Activated gamma-delta T cell treated with Interleukin-2 at 50 U/mL for 16 hours (primary cell): ENCODE data around the gene SOD2.
"Not testable (repeated sequence)": the region's sequence is repeated elsewhere in the genome, so short reads cannot be mapped to it uniquely, and the experiment has no call there.

ENCODE experiments used
- DNase-seq: peaks from one replicate; pipeline ENCODE4 v3.0.0-alpha.2; 2020

SOD2 gene

DNA sequence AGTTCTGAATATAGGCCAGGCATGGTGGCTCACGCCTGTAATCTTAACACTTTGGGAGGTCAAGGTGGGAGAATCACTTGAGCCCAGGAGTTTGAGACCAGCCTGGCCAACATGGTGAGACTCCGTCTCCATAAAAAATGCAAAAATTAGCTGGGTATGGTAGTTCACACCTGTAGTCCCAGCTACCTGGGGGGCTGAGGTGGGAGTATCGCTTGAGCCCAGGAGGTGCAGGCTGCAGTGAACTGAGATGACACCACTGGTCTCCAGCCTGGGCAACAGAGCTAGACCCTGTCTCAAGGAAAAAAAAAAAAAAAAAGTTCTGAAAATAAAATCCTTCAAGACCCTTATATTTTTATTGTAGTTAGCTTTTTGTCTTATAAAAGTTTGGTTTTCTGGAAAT, 22.6 kb upstream of the SOD2 start:
- DNase-seq, result no peak

DNA sequence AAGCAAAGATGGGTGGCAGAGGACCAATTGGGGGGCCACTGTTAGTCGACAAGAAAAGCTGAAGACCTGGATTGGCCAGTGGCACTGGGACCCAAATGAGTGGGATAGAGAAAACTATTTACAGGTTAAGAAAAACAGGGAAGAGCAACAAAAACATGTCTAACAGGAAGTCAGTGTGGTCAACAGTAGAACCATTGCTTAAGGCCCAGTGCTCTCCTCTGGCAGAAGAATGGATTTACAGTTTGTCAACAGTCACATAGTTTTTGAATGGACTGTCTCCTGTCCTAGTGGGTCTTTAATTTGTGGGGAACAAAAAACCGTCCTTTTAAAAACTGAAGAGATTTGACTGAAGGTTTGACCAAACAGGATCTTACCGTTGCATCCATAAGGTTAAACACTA, 22.1 kb upstream of the SOD2 start:
- no peak for DNase-seq

DNA sequence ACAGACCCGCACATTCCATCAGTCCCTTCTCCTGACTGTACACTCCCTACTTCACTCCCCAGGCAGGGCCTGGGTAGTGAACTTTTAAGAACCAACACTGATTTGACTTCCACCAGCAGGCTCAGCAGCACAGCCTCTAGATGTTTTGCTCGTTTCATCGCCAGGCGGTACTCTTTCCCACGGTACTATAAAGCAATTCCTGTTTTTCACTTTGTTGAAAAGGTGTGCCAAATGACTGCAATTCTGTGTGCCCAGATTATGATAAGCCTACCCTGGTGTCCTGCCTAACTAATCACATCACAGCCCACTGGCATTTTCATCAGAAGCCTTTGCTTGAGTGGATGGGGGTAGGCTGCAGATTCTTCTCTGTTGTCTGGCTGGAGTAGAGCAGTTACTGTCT, 21.4 kb upstream of the SOD2 start:
- no peak for DNase-seq

DNA sequence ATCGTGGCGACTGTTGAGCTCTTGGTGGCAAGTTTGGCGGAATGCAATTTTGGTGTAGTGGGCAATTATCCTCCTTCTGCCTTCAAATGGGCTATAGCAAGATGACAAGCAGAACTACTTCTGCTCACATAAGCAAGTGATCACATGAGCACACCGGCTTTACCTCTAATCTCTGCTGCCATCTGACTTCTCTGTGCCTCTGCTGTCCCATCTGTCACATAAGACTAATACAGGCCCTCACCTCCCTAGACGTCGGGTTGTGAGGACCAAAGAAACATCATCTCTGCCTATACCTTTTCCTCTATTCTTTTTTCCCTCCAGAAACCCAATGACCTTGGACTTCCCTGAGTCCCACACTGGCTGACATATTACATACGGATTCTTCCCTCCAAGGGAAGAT, 20.9 kb upstream of the SOD2 start:
- DNase-seq, result no peak

DNA sequence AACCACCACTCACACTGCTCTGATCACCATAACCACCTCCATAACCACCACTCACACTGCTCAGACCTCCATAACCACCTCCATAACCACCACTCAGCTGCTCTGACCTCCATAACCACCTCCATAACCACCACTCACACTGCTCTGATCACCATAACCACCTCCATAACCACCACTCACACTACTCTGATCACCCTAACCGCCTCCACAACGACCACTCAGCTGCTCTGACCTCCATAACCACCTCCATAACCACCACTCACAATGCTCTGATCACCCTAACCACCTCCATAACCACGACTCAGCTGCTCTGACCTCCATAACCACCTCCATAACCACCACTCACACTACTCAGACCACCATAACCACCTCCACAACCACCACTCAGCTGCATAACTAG, 19.3 kb upstream of the SOD2 start:
- DNase-seq, result not testable (repeated sequence)

DNA sequence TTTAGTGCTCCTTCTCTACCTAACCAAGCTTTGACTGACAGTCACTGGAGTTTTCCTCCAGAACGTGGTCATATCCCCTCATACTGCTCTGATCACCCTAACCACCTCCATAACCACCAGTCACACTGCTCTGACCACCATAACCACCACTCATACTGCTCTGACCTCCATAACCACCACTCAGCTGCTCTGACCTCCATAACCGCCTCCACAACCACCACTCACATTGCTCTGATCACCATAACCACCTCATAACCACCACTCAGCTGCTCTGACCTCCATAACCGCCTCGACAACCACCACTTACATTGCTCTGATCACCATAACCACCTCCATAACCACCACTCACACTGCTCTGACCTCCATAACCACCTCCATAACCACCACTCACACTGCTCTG, 17.6 kb upstream of the SOD2 start:
- not testable (repeated sequence) for DNase-seq

DNA sequence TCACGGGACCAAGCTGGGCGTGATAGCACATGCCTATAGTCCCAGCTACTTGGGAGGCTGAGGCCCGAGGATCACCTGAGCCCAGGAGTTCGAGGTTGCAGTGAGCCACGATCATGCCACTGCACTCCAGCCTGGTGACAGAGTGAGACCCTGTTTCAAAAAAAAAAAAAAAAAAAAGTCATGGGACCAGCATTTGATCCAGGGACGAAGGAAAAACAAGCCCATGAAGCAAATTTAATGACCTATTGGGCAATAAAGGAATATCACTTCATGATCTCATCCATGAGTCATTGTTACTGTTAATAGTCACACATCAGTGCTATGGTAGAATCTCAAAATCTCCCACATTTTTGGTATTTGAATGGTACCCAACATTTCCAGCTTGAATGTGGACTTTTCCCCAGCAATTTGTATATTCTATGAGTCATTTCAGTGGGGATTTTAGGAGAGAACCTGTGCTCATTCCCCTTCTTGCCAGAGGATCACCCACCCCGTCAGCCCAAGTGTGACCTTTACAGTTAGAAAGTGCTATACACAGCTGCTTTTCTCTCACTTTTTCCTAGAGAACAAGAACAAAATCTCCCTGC, 8.5 kb upstream of the SOD2 start:
- no peak for DNase-seq

DNA sequence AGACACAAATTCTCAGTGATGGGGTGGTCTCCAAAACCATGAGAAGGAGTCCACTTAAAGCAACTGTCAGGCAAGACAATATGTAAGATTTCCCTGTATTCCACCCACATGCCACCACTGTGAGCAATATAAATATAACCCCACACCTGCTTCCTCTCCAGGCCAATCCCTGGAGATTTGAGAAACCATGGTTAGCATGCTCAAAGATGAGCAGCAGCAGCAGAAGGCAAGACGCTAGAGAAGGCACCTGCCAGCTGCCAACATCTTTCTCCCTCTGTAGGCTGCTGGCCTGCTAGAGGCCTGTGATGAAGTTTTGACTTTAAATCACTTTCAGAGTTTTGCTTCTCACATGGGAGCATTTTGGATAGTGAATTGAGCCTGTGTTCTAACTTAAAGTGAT, 7.9 kb upstream of the SOD2 start:
- DNase-seq, result no peak

DNA sequence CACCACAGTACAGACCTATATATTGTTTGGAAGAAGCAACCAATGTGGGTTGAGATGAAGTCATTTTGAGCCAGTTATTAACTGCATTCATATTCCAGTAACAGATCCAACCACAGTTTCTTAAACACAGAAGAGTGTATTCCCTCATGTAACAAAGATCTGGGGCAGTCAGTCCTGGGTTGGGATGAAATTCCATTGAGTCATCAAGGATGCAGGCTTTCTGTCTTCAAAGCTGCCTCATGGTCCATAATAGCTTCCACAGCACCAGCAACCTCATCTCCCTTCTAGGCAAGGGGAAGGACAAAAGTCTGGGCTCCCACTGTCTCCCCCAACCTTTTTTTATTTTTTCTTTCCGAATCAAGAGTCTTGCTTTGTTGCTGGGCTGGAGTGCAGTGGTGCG, 2.9 kb upstream of the SOD2 start:
- no peak for DNase-seq

DNA sequence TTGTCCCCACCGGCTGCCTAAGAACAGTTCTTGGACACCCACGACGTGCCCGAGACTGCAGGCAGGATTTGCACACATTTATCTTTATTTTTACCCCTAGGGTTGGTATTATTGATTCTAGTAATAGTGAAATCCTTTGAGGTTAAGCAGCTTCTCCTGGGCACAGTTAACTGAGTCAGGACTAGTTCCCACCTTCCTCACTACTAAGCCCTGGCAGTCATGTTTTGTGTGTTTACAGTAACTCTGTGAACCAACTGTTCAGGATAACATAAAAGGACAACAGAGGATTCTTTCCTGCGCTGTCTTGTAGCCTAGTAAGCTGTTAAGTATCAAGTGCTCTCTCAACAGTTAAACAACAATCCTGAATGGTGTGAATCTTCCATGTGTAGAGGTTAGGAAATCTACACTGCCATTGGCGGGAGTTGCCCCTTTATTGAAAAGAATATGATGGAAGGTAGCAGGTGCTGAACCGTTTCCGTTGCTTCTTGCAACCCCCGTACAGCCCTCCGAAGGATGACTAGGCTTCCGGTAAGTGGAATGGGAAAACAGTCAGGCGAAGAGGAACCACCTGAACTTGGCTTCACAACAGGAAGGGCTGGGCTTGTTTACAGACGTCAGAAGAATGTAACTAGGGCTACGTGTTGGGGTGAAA, 979 bp upstream of the SOD2 start:
- peak; percentile 11 for DNase-seq

DNA sequence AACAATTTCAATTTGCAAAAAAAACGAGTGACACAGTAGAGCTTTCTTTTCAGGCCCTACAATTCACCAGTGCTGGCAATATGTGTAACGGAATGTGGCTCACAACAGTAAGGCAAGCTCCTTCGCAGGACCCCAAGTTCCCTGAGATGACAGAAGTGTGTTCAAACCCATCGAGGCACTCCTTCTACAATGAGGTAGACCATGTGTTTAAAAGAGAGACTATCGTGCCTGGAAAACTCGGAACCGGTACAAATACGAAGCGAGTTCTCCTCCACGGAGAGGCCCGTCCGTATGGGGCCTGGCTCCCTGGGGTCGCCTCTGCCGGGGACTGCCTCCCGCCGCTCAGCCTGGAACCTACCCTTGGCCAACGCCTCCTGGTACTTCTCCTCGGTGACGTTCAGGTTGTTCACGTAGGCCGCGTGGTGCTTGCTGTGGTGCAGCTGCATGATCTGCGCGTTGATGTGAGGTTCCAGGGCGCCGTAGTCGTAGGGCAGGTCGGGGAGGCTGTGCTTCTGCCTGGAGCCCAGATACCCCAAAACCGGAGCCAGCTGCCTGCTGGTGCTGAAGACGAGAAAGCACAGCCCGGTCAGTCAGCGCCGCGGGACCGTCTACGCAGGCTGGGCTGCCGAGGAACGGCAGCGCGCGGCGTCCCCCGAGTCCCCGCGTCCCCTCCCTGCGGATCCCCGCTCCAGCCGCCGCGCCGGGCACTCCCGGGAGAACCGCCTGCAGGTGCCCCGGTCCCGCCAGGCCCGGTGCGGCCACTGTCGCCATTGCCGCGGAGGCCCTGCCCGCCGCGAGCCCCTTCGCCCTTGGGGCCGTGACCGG, 526 bp downstream of the SOD2 start:
- peak; percentile 45 for DNase-seq

DNA sequence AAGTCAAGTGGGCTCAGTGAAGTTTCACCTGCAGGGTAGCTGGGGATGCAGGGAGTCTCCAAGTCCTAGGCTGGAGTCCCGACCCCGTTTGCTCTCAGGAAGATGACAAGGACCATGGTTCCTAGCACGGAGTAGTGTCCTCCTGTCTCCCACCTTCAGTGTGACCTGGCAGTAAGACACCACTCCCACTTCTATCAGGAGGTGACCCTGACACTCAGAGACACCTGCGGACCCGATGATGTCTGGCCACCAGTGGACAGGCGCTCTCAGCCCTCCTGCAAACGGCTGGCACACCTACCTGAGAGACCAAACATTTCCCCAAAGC, 1.1 kb downstream of the SOD2 start:
- DNase-seq, result no peak

DNA sequence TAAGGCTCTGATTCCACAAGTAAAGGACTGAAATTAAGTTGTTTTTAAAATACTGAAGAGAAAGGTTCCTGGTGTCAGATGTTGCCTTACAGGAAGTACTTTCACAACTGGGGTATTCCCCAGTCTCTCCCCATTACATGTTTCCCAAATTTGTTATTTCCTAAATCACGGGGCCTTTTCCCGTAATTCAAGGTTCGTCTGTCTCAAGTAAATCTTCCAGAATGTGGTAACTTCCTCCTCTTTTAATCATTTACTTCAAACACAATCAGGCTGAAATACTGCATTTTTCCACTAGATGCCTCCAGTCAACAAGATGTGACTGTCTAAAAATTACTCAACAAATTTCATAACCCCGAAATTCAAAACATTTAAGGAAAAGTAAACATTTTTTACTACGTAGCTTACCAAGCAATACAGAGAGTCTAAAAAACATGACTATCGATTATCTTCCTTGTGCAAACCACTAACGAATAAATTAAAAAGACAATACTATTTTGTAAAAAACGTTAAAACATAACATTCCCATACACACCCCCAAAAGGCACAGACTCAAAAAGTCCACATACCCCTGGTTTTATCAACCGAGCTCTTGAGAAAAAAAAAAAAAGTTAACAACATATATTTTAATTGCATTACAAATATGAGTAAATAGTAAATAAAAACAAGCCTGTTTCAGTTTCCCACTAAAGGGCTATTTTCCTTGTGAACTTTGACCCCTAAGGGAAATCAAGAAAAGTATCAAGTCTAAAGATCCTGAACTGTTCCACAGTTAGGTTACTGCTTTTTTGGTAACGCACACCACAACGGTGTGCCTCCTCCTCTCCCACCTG, 1.7 kb downstream of the SOD2 start:
- DNase-seq, result peak; percentile 12

DNA sequence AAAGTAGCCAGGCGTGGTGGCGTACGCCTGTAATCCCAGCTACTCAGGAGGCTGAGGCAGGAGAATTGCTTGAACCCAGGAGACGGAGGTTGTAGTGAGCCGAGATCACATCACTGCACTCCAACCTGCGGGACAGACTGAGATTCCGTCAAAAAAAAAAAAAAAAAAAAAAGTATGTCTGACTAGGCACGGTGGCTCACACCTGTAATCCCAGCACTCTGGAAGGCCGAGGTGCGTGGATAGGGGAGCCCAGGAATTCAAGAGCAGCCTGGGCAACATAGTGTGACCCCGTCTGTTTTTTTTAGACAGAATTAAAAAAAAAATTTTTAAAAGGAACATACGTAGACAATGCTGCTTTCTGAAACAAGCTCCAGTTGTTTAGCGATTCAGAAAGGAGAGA, 2.9 kb downstream of the SOD2 start:
- DNase-seq, result not testable (repeated sequence)

DNA sequence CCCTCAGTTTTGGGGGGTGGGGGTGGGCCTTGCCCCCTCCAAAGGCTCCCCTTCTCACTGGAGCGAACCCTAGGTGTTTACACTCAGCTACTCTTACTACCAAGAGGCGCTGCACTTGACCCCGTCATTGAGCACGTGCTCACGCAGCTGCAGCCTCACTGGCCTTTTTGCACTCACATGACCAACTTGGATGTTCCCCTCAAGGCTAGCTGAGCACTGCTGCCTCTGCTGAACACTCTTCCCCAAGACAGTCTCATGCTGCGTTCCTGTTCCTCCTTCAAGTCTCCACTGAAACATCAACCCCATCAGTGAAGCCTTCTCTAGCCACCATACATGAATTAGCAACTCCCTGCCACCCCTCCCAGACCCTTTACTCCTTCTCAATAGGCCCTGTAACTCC, 4.0 kb downstream of the SOD2 start:
- no peak for DNase-seq

DNA sequence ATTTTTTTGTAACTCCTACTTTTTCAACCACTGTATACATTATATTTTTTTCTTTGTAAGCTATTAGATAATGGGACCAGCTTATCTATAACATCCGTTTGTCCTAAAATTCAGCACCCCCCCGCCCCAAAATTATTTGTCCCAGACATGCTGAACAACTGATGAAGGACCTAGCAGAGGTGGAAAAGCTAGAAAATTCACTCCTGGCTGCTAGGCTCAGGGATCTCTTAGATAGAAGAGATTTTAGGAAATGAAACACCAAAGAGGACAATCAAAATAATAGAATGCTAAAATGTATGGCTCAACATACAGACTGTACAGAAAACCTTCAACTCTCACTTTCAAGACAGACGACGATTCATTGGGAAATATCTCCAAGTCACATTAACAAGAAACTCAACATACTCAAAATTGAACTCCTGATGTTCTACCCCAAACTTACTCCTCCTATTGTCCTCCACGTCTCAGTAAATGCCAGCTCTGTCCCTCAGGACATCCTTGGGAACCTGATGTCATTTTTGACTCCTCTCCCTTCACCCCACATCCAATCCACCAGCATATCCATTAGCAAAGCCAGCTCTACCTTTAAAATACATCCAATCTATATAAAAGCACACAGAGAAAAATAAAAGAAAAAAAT, 4.7 kb downstream of the SOD2 start:
- no peak for DNase-seq

DNA sequence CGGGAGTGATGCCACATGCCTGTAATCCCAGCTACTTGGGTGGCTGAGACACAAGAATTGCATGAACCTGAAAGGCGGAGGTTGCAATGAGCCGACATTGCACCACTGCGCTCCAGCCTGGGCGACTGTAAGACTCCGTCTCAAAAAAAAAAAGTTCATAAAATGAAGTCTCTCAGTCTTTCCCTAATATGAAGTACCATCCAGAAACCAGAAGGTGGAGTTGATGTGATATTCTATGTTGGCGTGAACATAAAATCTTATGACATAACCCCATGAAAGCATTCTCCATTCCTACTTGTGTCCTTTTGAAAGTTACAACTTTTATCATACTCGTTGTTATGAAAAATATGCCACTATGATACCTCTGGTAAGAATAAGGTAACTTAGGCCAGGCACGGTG, 5.7 kb downstream of the SOD2 start:
- DNase-seq, result no peak

DNA sequence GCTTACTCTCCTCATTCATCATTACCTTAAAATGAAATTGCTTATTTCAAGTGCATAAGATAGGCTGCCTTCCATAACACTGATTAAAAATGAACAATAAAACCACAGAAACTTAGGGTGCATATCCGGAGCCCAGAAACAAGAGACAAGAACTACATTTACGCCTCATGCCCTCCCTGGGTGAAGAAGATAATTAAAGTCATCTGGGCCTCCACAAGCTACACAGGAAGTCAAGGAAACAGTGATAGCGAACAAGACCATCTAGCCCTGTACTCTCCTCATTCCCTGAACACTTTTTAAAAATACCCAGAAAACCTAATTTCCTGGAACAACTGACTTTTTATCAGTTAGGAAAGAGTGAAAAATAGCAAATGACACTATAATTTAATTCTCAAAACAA, 6.3 kb downstream of the SOD2 start:
- DNase-seq, result no peak

DNA sequence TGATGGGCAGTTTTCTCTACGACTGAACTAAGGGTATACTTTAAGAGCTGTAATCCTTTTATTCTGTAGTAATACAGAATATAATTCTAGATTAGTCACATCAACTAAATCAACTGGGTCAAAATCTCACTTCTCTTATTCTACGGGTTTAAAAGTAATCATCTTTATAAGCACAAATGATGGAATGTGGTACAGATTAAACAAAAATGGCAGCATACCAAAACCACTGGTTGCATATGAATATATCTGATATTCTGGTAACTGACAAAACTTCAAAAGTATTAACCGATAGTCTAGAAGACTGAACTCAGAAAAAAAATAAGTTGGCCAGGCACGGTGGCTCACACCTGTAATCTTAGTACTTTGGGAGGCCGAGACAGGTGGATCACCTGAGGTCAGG, 7.0 kb downstream of the SOD2 start:
- no peak for DNase-seq

DNA sequence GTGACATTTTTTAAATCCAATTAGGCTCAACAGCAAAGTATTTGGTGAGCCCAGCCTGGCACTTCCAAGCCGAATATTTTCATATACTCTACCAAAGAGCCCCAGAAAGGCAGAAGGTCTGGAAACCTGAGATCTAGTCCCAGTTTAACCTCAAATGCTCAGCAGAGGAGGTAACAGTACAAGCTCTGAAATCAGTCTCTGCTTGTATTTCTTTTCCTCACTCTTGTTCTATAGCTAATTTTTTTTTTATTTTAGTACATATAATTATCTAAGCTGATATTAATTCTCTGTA, 9.1 kb downstream of the SOD2 start:
- DNase-seq, result no peak

DNA sequence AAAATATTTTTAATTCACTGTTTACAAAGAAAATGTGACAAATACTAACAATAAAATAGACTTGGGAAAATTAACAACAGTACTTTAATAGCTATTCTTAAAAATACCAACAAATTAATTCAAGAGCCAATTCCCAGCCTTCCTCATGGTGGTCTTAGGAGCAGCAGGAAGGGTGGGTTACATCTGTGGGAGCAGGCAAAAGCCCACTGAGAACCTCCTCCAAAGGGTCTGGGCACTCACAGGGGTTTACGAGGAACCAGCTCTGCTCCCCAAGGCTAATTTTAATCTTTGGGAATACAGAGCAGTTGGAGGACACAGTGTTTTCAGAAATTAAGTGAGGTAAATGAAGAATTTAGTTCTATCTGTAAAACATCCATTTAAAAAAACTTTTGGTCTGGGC, 10.2 kb downstream of the SOD2 start:
- no peak for DNase-seq

DNA sequence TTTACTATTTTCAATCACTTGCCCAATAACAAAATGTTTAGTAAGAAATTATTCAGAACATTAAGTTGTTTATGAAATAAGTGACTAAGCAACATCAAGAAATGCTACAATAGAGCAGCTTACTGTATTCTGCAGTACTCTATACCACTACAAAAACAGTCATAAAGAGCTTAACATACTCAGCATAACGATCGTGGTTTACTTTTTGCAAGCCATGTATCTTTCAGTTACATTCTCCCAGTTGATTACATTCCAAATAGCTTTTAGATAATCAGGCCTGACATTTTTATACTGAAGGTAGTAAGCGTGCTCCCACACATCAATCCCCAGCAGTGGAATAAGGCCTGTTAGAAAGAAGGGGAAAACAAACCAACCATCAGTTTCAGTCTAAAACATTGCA, 10.7 kb downstream of the SOD2 start:
- DNase-seq, result no peak

DNA sequence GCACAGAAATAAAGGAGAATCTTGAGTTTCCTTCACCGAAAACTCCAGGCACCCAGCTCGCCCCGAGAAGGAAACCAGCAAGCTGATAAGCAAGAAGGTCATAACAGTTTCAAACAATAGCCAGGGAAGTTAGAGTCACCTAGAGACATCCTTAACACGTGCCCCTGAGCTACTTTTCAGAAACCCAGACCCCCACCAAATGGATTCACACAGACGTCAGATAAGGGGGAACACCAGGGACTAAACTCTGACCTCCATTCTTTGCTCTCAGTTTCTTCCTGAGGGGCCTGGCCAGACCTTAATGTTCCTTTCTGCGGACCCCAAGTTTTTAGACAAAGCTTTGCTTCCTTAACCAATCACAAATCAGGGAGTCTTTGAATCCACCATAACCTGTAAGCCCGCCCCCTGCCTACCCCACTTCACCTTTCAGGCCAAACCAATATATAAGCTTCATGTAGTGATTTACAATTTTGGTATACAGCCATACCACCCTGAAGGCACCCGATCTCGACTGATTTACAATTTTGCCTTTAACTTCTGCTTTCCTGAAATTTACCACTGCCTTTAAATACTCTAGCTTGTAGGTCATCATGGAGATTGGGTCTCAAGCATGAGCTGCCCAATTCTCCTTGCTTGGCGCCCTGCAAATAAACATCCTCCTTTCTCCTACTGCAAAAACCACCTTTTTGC, 11.7 kb downstream of the SOD2 start:
- DNase-seq, result no peak
